B cell (primary cell): ENCODE measurements around the gene MRPS15. TPM values are rescaled to one million over a fixed set of nuclear protein-coding genes. Genes with fewer than 3 reads are reported as not detected.

Experiments
- ATAC-seq: fragments of 200-7000 bp; cut with Tn5 transposase; one replicate; pipeline ENCODE4 v1.10.0; 2021; ENCODE audit warnings: low read depth, mild to moderate bottlenecking, moderate number of reproducible peaks, moderate library complexity
- CTCF ChIA-PET: fragments of 350-600 bp; sonication (Branson Sonifier 250); formaldehyde crosslinking; loops from one replicate; lab custom pipeline; 2021; ENCODE audit warnings: antibody characterized with exemption, inconsistent platforms; lab: Charles Lee
- POLR2A ChIA-PET: fragments of 350-600 bp; sonication (Branson Sonifier 250); formaldehyde crosslinking; loops from one replicate; lab custom pipeline; 2021; ENCODE audit warnings: antibody characterized with exemption; lab: Charles Lee
- DNase-seq: peaks from one replicate; pipeline ENCODE4 v3.0.0; 2013
- H2AFZ ChIP-seq: 2 replicates; pipeline ENCODE4 v1.6.1; 2012; ENCODE audit warnings: mild to moderate bottlenecking, low read depth, low read length; ENCODE audit not compliant: insufficient read depth, poor library complexity, severe bottlenecking
- H3K27ac ChIP-seq, 2 donors: 1 replicate in 1 of 2; 2 replicates in 1 of 2; pipeline ENCODE4 v1.5.1; 2012 to 2013; ENCODE audit warnings: low read length in 2 of 2, mild to moderate bottlenecking in 2 of 2, moderate library complexity in 1 of 2
- H3K27me3 ChIP-seq, 4 experiments: fragments of 200-600 bp in 1 of 4; sonication (generic) in 1 of 4; replicated peaks in 1 of 4; 1 replicate in 2 of 4; 2 replicates in 2 of 4; pipeline versions ENCODE4 v1.6.1 to v1.7.0; 2013 to 2016; ENCODE audit warnings: low read length in 3 of 4, mild to moderate bottlenecking in 2 of 4, mixed read lengths in 1 of 4, moderate library complexity in 1 of 4; ENCODE audit not compliant: insufficient read depth in 4 of 4, control insufficient read depth in 3 of 4; ENCODE audit errors: control extremely low read depth in 1 of 4
- H3K36me3 ChIP-seq, 2 experiments: replicated peaks in 1 of 2; 1 replicate in 1 of 2; 2 replicates in 1 of 2; pipeline versions ENCODE4 v1.6.1 to v1.7.1; 2013; ENCODE audit warnings: low read length in 1 of 2; ENCODE audit not compliant: insufficient read depth in 2 of 2, control insufficient read depth in 1 of 2; ENCODE audit errors: control extremely low read depth in 1 of 2, extremely low read depth in 1 of 2
- H3K4me1 ChIP-seq, 2 donors: fragments of 200-600 bp in 1 of 2; sonication (generic) in 1 of 2; 1 replicate in 1 of 2; 2 replicates in 1 of 2; pipeline versions ENCODE4 v1.5.1 to v1.6.1; 2013 to 2017; ENCODE audit warnings: low read length in 2 of 2; ENCODE audit not compliant: control insufficient read depth in 2 of 2, insufficient read depth in 2 of 2
- H3K4me2 ChIP-seq: replicated peaks from 2 replicates; pipeline ENCODE3; 2012; ENCODE audit warnings: mild to moderate bottlenecking, low read depth, low read length; ENCODE audit not compliant: poor library complexity, severe bottlenecking
- H3K4me3 ChIP-seq, 5 experiments: fragments of 200-600 bp in 1 of 5; sonication (generic) in 1 of 5; 1 replicate in 3 of 5; 2 replicates in 2 of 5; pipeline versions ENCODE4 v1.5.1 to v1.7.0; 2011 to 2016; ENCODE audit warnings: low read length in 4 of 5, mild to moderate bottlenecking in 4 of 5, low read depth in 2 of 5, control low read depth in 1 of 5, moderate library complexity in 1 of 5; ENCODE audit not compliant: insufficient read depth in 1 of 5; ENCODE audit errors: control extremely low read depth in 1 of 5, extremely low read depth in 1 of 5
- H3K79me2 ChIP-seq: fragments of 200-600 bp; sonication (generic); one replicate; pipeline ENCODE4 v1.6.0; 2016; ENCODE audit warnings: low read length; ENCODE audit not compliant: control insufficient read depth, insufficient read depth
- H3K9ac ChIP-seq: fragments of 200-600 bp; sonication (generic); 2 replicates; pipeline ENCODE4 v1.6.1; 2017; ENCODE audit warnings: mild to moderate bottlenecking, low read length, moderate library complexity
- H3K9me3 ChIP-seq, 3 donors: one replicate each; pipeline versions ENCODE4 v1.6.1 to v1.7.1; 2013; ENCODE audit warnings: low read length in 2 of 3; ENCODE audit not compliant: control insufficient read depth in 2 of 3, insufficient read depth in 1 of 3; ENCODE audit errors: control extremely low read depth in 1 of 3
- H4K20me1 ChIP-seq: 2 replicates; pipeline ENCODE4 v1.6.0; 2012; ENCODE audit warnings: mild to moderate bottlenecking, low read length; ENCODE audit not compliant: insufficient read depth, control insufficient read depth, poor library complexity, severe bottlenecking
- H3K27ac Mint-ChIP-seq: one replicate; pipeline ENCODE4 v1.8.0; 2021; ENCODE audit warnings: mixed read lengths
- H3K27me3 Mint-ChIP-seq: one replicate; pipeline ENCODE4 v1.8.0; 2021; ENCODE audit warnings: mixed read lengths
- H3K4me1 Mint-ChIP-seq: one replicate; pipeline ENCODE4 v1.8.0; 2021; ENCODE audit warnings: mixed read lengths
- H3K4me3 Mint-ChIP-seq: one replicate; pipeline ENCODE4 v1.8.0; 2021; ENCODE audit warnings: mixed read lengths
- H3K9me3 Mint-ChIP-seq: one replicate; pipeline ENCODE4 v1.8.0; 2022; ENCODE audit warnings: mixed read lengths; ENCODE audit not compliant: insufficient read depth
- EZH2 ChIP-seq: IDR thresholded peaks from 2 replicates; pipeline ENCODE4 v1.6.1; 2012; ENCODE audit warnings: borderline replicate concordance, low read depth, mild to moderate bottlenecking, moderate library complexity, low read length; ENCODE audit not compliant: insufficient read depth, poor library complexity, severe bottlenecking
- whole genome bisulfite sequencing: methylation state at CpG from one replicate; pipeline ENCODE4 v1.1.5; 2013; ENCODE audit warnings: missing lambda C conversion rate; ENCODE audit not compliant: insufficient coverage; 5-methylcytosine and 5-hydroxymethylcytosine counted together
- intact Hi-C: fragments of 100-400 bp; cut with micrococcal nuclease; formaldehyde crosslinking; loops from one replicate; pipeline ENCODE4 v1.10.0; 2022
- polyA plus RNA-seq: library from polyadenylated mRNA; depleted of rRNA; stranded (reverse); fragments of >200 nt; gene quantifications from 2 replicates; pipeline ENCODE4 v1.2.3, GENCODE V29; 2012
- total RNA-seq, 2 donors: library from RNA; stranded (reverse); fragments of 120-200 nt in 1 of 2; gene quantifications; 1 replicate in 1 of 2; 2 replicates in 1 of 2; pipeline versions ENCODE4 v1.2.3 to v1.2.4, GENCODE V29; 2013 to 2022
- TF ChIP-seq, protein P1 (sequence below): fragments of 200-600 bp; IDR thresholded peaks from one replicate; pipeline ENCODE4 v1.8.0; 2022; ENCODE audit warnings: antibody characterized with exemption, mild to moderate bottlenecking

The MRPS15 gene
- total and polyA plus RNA-seq, 2 donors (not counting 1 experiment from before 2014, with no cell fraction given) = 27.1 to 34.4 TPM

DNA sequence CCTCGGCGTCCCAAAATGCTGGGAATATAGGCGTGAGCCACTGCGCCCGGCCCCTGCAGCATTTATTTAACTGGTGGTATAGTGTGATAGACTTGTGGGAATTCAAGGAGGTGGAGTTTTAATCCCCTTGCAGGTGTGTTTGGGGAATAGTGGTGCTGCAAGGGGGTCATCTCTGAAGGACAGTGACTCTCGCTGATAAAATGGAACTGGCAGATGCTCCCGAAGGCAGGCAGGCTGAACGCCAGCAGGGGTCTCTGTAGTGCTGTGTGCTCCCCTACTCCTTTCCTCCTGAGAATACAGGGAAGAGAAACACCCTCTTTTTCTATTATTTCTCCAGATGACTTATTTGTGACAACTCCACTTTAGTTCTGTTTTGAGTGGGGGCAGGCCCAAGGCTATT is 17.9 kb downstream of the MRPS15 start:
- no peaks in the 10 kb centered on the region for H3K36me3 ChIP-seq
- TF ChIP-seq EZH2 = no peak
- TF ChIP-seq, protein P1, sequence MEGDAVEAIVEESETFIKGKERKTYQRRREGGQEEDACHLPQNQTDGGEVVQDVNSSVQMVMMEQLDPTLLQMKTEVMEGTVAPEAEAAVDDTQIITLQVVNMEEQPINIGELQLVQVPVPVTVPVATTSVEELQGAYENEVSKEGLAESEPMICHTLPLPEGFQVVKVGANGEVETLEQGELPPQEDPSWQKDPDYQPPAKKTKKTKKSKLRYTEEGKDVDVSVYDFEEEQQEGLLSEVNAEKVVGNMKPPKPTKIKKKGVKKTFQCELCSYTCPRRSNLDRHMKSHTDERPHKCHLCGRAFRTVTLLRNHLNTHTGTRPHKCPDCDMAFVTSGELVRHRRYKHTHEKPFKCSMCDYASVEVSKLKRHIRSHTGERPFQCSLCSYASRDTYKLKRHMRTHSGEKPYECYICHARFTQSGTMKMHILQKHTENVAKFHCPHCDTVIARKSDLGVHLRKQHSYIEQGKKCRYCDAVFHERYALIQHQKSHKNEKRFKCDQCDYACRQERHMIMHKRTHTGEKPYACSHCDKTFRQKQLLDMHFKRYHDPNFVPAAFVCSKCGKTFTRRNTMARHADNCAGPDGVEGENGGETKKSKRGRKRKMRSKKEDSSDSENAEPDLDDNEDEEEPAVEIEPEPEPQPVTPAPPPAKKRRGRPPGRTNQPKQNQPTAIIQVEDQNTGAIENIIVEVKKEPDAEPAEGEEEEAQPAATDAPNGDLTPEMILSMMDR = no peak
- no peaks in the 10 kb centered on the region for H3K9me3 ChIP-seq
- no peak overlapping the region for H2AFZ ChIP-seq
- no peak overlapping the region for H3K9ac ChIP-seq
- no peaks in the 10 kb centered on the region for H3K79me2 ChIP-seq
- no peak for ATAC-seq
- no peak overlapping the region for H3K27ac ChIP-seq
- no peaks in the 10 kb centered on the region for H3K27me3 Mint-ChIP-seq
- no peak for DNase-seq
- CTCF ChIA-PET = no interaction called here
- intact Hi-C loops = no loop called here
- no peak overlapping the region for H3K4me3 ChIP-seq
- WGBS = 74% methylated on average over 5 of the region's 8 CpGs
- H4K20me1 ChIP-seq = no peaks in the 10 kb centered on the region
- H3K4me1 ChIP-seq = peaks cover 3 to 13% of the 10 kb centered on the region in 2 donors
- H3K27me3 ChIP-seq = peaks cover 0 to 3% (median 0%) of the 10 kb centered on the region in 4 experiments
- no peaks in the 10 kb centered on the region for H3K9me3 Mint-ChIP-seq
- no peak overlapping the region for H3K27ac Mint-ChIP-seq
- POLR2A ChIA-PET = no interaction called here
- no peak overlapping the region for H3K4me3 Mint-ChIP-seq
- H3K4me1 Mint-ChIP-seq = peaks cover 11% of the 10 kb centered on the region
- H3K4me2 ChIP-seq = no peak overlapping the region

DNA sequence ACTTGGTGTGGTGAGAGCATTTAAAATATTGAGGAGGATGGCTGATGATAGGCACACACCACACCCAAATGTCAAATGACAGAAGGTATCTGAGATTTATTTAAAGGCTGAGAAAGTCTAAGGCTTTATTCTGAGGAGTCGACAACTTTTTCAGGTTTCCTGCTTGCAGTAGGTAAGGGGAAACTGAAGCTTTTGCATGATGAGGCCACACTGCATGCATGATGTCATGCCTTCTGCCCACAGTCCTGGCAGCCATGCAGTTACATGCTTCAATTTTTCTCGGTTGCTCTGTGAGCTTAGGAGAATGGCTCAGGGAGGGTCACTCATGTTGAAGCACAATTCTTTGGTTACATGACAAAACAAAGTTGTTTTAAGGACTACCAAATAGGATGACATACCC is 20.9 kb downstream of the MRPS15 start:
- TF ChIP-seq, protein P1 = no peak
- no peak for TF ChIP-seq EZH2
- ChIA-PET CTCF (interaction anchor here (1.1 kb wide), 1 partner anchor 100 kb away, joined by 3 read pairs; no protein-coding TSS in a partner anchor), POLR2A (no interaction called here)
- 69% methylated on average over 1 of the region's 2 CpGs for WGBS
- Mint-ChIP-seq H3K4me1 (no peaks in the 10 kb centered on the region), H3K27ac (no peak overlapping the region), H3K27me3 (no peaks in the 10 kb centered on the region), H3K9me3 (no peaks in the 10 kb centered on the region), H3K4me3 (no peak overlapping the region)
- H3K4me3 ChIP-seq = no peak overlapping the region
- peaks cover 0 to 3% (median 0%) of the 10 kb centered on the region in 4 experiments for H3K27me3 ChIP-seq
- H3K36me3 ChIP-seq = no peaks in the 10 kb centered on the region
- H3K4me1 ChIP-seq = no peaks in the 10 kb centered on the region
- no peaks in the 10 kb centered on the region for H3K79me2 ChIP-seq
- intact Hi-C loops = no loop called here
- H3K9me3 ChIP-seq = no peaks in the 10 kb centered on the region
- H2AFZ ChIP-seq = no peak overlapping the region
- no peaks in the 10 kb centered on the region for H4K20me1 ChIP-seq
- no peak overlapping the region for H3K27ac ChIP-seq
- H3K4me2 ChIP-seq = no peak overlapping the region
- ATAC-seq (no peak), DNase-seq (no peak)
- H3K9ac ChIP-seq = no peak overlapping the region
